BLaER1 treated with 17β-estradiol and CSF1 and Interleukin-3, amounts not matched to agents 10 nM and 100 nM (cell line): ENCODE results near the gene GPC5.
A peak's percentile ranks its signal among the peaks of the same experiment; 100 is the strongest.

ENCODE experiments used
- H3K27ac ChIP-seq, 11 experiments: shearing (Covaris generic); formaldehyde crosslinking; 2 replicates each; pipeline ENCODE4 v1.8.1; 2022
- H3K27me3 ChIP-seq, 11 experiments: shearing (Covaris generic); formaldehyde crosslinking; 2 replicates each; pipeline ENCODE4 v1.8.1; 2022
- H3K36me3 ChIP-seq, 11 experiments: shearing (Covaris generic); formaldehyde crosslinking; 2 replicates each; pipeline ENCODE4 v1.8.1; 2022
- H3K4me1 ChIP-seq, 10 experiments: shearing (Covaris generic); formaldehyde crosslinking; 2 replicates each; pipeline ENCODE4 v1.8.1; 2022
- H3K4me2 ChIP-seq, 11 experiments: shearing (Covaris generic); formaldehyde crosslinking; 2 replicates each; pipeline ENCODE4 v1.8.1; 2022
- H3K4me3 ChIP-seq, 10 experiments: shearing (Covaris generic); formaldehyde crosslinking; 2 replicates each; pipeline ENCODE4 v1.8.1; 2022
- H3K9ac ChIP-seq, 11 experiments: shearing (Covaris generic); formaldehyde crosslinking; 2 replicates each; pipeline ENCODE4 v1.8.1; 2022
- H3K9me3 ChIP-seq, 11 experiments: shearing (Covaris generic); formaldehyde crosslinking; replicated peaks in 1 of 11; 2 replicates each; pipeline ENCODE4 v1.8.1; 2022
- H4K20me1 ChIP-seq, 11 experiments: shearing (Covaris generic); formaldehyde crosslinking; 2 replicates each; pipeline ENCODE4 v1.8.1; 2022
- Cebpa-rat ChIP-seq, 11 experiments: shearing (Covaris generic); IDR thresholded peaks; 2 replicates each; pipeline ENCODE4 v1.8.1; 2022

Gene GPC5

DNA sequence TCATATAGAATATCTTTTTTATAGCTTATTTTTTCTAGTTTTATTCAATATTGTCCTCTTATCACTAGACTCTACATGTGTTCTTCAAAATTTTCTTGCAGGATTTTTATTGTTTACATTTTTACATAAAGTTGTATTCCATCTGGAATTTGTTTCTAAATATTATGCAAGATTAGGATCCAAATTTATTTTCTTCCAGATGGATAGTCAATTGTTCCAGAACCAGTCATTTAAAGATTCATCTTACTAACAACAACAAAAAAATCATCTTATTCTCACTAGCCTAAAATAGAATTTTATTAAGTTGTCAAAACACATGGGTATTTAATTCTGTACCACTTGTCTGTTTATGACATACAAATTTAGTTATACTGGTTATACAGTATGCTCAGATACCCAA is 1437.8 kb downstream of the GPC5 start:
- Histone ChIP-seq H3K36me3 (no peaks in the 10 kb centered on the region), H4K20me1 (no peaks in the 10 kb centered on the region), H3K4me2 (no peak overlapping the region), H3K27ac (no peak overlapping the region; a peak in 1 of 22 replicates), H3K27me3 (no peaks in the 10 kb centered on the region), H3K9ac (no peak overlapping the region), H3K4me1 (no peaks in the 10 kb centered on the region), H3K9me3 (peaks cover 0 to 10% (median 3%) of the 10 kb centered on the region in 11 experiments; a peak in 8 of 22 replicates), H3K4me3 (no peak overlapping the region)
- TF ChIP-seq Cebpa-rat (IDR thresholded peaks at IDR 0.05): no peak

DNA sequence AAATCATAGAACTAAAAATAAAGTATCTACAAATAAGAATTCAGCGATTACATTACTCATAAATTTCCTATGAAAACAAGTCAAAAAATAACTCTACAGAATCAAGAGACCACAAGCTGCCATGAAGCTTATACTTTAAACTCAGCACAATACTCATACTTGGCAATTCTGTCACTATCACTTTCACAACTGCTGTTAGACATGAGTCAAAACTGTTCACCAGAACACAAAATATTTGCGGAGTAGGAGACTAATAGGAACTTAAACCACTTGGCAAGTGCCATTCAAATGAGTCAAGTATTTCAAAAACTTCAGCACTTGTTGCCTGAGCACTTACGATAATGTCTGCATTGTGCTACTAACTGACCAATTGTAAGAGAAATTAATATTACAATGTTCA is 1440.4 kb downstream of the GPC5 start:
- no peak for TF ChIP-seq Cebpa-rat (IDR thresholded peaks at IDR 0.05)
- Histone ChIP-seq H3K4me2 (no peak overlapping the region), H3K4me3 (no peak overlapping the region), H3K9me3 (peaks cover 0 to 10% (median 3%) of the 10 kb centered on the region in 11 experiments; a peak in 8 of 22 replicates), H3K4me1 (peaks cover 6 to 18% (median 11%) of the 10 kb centered on the region in 10 experiments; a peak in 19 of 20 replicates), H3K27me3 (no peaks in the 10 kb centered on the region), H3K36me3 (no peaks in the 10 kb centered on the region), H3K9ac (no peak overlapping the region), H3K27ac (no peak overlapping the region), H4K20me1 (no peaks in the 10 kb centered on the region)

DNA sequence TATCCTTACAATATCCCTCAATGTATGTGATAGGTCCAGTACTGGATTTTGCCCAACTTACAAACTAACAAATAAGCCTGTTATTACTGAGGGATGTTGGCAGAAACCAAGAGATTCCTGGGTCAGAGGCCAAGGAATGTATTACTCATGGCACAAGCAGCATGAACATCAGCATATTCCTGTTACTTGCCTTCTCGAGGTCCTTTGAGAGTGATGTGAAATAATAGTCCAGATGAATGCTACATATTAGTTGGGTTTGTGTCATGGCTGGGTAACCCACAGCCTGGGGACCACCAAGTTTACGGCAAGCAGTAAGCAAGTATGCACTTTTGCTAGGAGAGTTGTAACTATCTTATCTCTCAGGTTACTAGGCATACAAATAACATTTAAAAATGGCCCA is 1443.7 kb downstream of the GPC5 start:
- Histone ChIP-seq H3K9ac (no peak overlapping the region), H4K20me1 (no peaks in the 10 kb centered on the region), H3K9me3 (peaks cover 0 to 27% (median 4%) of the 10 kb centered on the region in 11 experiments; a peak in 10 of 22 replicates), H3K27me3 (no peaks in the 10 kb centered on the region), H3K4me3 (no peak overlapping the region), H3K4me2 (peak overlapping the region in 2 of 11 experiments; percentile 44 to 70; a peak in 2 of 22 replicates), H3K36me3 (no peaks in the 10 kb centered on the region), H3K4me1 (peaks cover 11 to 29% (median 18%) of the 10 kb centered on the region in 10 experiments; a peak in 19 of 20 replicates), H3K27ac (peak overlapping the region in 2 of 11 experiments; percentile 18 to 75; a peak in 3 of 22 replicates)
- no peak for TF ChIP-seq Cebpa-rat (IDR thresholded peaks at IDR 0.05)

DNA sequence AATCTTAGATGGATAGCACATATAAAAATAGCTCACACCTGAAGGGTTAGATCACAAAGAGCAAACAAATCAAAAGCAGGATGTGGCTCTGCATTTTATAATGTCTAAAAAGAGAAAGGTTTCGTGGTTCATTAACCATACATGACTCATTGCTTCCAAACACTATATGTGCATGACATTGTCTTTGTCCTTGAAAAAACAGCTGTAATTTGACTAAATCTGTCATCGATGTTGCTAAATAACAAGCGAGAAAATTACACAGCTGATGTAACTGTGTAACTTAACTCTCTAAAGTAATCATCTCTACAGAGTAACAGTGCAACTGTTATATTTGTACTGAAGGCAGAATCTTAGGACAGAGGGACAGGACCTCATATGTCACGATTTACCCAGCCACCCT is 1445.1 kb downstream of the GPC5 start:
- Histone ChIP-seq H3K27me3 (no peaks in the 10 kb centered on the region), H4K20me1 (no peaks in the 10 kb centered on the region), H3K4me2 (peak overlapping the region; percentile 27 to 70 (median 45)), H3K36me3 (no peaks in the 10 kb centered on the region), H3K4me1 (peaks cover 11 to 29% (median 18%) of the 10 kb centered on the region in 10 experiments; a peak in 19 of 20 replicates), H3K4me3 (no peak overlapping the region), H3K27ac (peak overlapping the region in 10 of 11 experiments; percentile 59 to 78 (median 68); a peak in 20 of 22 replicates), H3K9me3 (peaks cover 0 to 17% (median 0%) of the 10 kb centered on the region in 11 experiments; a peak in 7 of 22 replicates), H3K9ac (peak overlapping the region in 6 of 11 experiments; percentile 5 to 62 (median 38); a peak in 8 of 22 replicates)
- TF ChIP-seq Cebpa-rat (IDR thresholded peaks at IDR 0.05): peak in 3 of 11 experiments; percentile 19 to 60 (median 48); a peak in 3 of 22 replicates

DNA sequence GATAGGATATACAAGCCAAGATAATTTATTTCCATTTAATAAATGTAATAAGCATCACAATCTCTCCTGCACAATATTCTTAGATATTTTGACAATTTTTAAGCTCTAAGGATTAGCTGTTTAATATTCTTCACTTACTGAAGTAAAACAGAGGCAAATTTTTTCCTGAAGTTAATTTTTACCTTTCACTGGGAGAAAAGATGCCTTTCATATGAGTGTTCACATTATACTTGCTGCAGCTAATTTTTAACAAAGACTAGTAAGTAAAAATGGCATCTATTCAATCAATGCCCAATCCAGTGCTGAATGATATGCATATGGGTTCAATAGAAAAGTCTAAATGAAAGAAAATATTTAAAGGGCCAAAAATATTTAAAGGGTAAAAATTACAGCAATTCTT is 1451.0 kb downstream of the GPC5 start:
- H3K9ac ChIP-seq: no peak overlapping the region
- H3K4me1 ChIP-seq: peaks cover under 1 to 18% (median 7%) of the 10 kb centered on the region in 10 experiments; a peak in 14 of 20 replicates
- H3K36me3 ChIP-seq: no peaks in the 10 kb centered on the region
- H3K4me2 ChIP-seq: no peak overlapping the region
- no peak for TF ChIP-seq Cebpa-rat (IDR thresholded peaks at IDR 0.05)
- no peaks in the 10 kb centered on the region for H3K27me3 ChIP-seq
- H3K4me3 ChIP-seq: no peak overlapping the region
- no peaks in the 10 kb centered on the region for H4K20me1 ChIP-seq
- peaks cover 0 to 17% (median 0%) of the 10 kb centered on the region in 11 experiments; a peak in 6 of 22 replicates for H3K9me3 ChIP-seq
- H3K27ac ChIP-seq: no peak overlapping the region

DNA sequence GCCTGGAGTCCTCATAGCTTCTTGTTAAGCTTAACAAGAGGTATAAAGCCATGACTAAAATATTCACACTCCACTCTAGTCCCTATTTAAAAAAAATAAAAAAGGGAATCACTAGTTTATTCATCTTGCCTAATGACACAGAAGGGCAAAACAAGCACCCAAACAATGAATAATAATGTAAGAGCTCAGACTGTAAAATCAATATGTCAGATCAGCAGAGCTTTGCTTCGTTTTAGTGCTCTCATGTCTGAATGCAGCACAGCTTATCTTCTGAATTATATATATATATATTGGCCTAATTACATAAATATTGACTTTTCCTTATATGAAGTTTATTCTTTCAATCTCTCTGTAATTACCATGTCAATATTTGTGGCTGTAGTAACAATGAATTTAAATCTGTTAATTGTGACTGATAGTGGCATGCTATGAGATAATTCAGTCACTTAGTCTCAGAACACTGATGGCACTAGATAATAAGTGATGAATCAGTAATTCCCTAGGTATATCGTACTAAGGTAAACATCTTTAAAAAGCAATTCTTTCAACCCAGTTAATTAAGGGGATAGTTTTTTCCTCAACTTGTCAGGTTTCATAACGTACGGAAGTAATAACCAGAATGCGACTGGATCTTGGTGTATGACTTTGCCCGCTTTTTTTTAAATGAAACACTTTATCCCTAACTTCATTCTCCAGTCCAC is 1466.3 kb downstream of the GPC5 start:
- Histone ChIP-seq H3K9me3 (no peaks in the 10 kb centered on the region), H3K27ac (no peak overlapping the region), H3K27me3 (no peaks in the 10 kb centered on the region), H3K36me3 (no peaks in the 10 kb centered on the region), H4K20me1 (no peaks in the 10 kb centered on the region), H3K4me3 (no peak overlapping the region), H3K4me2 (no peak overlapping the region), H3K4me1 (no peaks in the 10 kb centered on the region), H3K9ac (no peak overlapping the region)
- no peak for TF ChIP-seq Cebpa-rat (IDR thresholded peaks at IDR 0.05)

DNA sequence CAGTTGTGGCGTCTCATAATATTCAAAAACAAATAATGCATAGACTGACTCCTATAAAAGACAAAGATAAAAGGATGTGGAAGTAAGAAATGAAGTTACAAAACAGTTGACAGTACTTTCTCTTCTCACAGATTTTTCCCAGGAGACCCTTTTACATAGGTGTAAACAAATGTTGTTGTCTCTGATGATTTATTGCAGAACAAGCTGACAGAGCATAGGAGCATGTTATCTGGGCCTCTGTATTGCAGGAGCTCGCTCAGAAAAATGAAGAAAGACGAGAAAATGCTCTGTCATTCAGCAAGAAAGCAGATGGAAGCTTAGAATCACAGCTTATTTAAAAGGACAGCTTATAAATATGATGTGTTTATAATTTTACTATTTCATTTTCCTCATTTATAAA is 1474.6 kb downstream of the GPC5 start:
- no peaks in the 10 kb centered on the region; a peak in 1 of 22 replicates for H3K9me3 ChIP-seq
- no peaks in the 10 kb centered on the region for H4K20me1 ChIP-seq
- no peak overlapping the region for H3K4me2 ChIP-seq
- H3K4me3 ChIP-seq: no peak overlapping the region
- no peak for TF ChIP-seq Cebpa-rat (IDR thresholded peaks at IDR 0.05)
- H3K36me3 ChIP-seq: no peaks in the 10 kb centered on the region
- H3K27ac ChIP-seq: no peak overlapping the region
- no peaks in the 10 kb centered on the region for H3K27me3 ChIP-seq
- no peak overlapping the region for H3K9ac ChIP-seq
- no peaks in the 10 kb centered on the region for H3K4me1 ChIP-seq

DNA sequence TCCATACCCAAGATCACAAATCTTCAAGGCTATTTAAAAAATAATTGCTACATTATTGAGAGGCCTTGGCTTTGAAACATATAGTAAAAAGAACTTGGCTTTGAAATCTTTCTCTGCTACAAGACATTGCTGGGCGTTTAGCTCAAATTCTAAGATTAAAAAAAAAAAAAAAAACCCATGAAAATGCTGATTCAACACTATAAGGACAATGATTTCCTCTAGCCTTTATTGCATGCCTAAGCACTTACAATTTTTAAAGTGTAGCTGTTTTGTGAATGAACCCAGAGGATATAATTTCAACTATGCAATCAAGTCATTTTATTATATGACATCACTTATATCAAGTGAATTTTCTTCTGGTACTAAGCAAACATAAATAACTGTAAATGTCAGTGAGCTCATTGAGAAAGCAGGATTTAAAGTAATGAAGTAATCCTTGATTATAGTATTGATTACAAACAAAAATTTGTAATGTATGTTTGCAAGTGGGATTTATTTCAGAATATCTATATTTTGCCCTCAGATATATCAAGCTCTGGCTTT is 1488.2 kb downstream of the GPC5 start:
- Histone ChIP-seq H3K9me3 (no peaks in the 10 kb centered on the region), H4K20me1 (no peaks in the 10 kb centered on the region), H3K4me2 (no peak overlapping the region), H3K27me3 (no peaks in the 10 kb centered on the region), H3K4me1 (no peaks in the 10 kb centered on the region), H3K36me3 (no peaks in the 10 kb centered on the region), H3K4me3 (no peak overlapping the region), H3K27ac (no peak overlapping the region), H3K9ac (no peak overlapping the region)
- TF ChIP-seq Cebpa-rat (IDR thresholded peaks at IDR 0.05): no peak

DNA sequence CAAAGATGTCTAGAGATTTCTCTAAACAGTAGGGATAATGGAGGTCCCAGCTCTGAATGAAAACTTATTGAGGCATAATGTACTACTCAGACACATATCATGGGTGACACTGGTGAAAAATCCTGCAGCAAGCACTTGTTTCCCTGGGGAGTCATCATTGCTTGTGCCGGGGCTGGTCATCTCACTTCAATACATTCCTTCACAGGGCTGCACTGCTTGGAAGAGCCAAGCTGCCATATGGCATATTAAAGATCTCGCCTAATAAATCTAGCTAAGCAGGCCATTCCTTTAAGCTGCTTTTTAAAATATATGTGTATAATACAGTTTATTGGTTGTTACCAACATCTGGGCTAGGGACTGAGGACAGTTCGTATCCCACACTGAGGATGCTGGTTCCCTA is 1496.0 kb downstream of the GPC5 start:
- no peak for TF ChIP-seq Cebpa-rat (IDR thresholded peaks at IDR 0.05)
- no peak overlapping the region for H3K4me2 ChIP-seq
- peaks cover 0 to 11% (median 7%) of the 10 kb centered on the region in 11 experiments; a peak in 9 of 22 replicates for H3K9me3 ChIP-seq
- H3K27ac ChIP-seq: no peak overlapping the region
- H3K9ac ChIP-seq: no peak overlapping the region
- H3K36me3 ChIP-seq: no peaks in the 10 kb centered on the region
- no peaks in the 10 kb centered on the region for H3K4me1 ChIP-seq
- no peak overlapping the region for H3K4me3 ChIP-seq
- H3K27me3 ChIP-seq: no peaks in the 10 kb centered on the region
- no peaks in the 10 kb centered on the region for H4K20me1 ChIP-seq
